Cardiac septum (tissue), 1 donor: ENCODE measurements around the gene TCF7. TPM values are rescaled to one million over a fixed set of nuclear protein-coding genes. Genes with fewer than 3 reads are reported as not detected.

Experiments used
- DNase-seq: peaks from one replicate; pipeline ENCODE4 v3.0.0-alpha.2; 2020; ENCODE audit warnings: low spot score
- intact Hi-C: fragments of 100-400 bp; cut with DNase I; formaldehyde crosslinking; loops from one replicate; pipeline ENCODE4 v1.14.0; 2022
- long read RNA-seq: library from polyadenylated mRNA; unstranded; transcript quantifications from one replicate; pipeline ENCODE4 v2.0.0, GENCODE V29; 2021
- total RNA-seq: library from RNA; stranded (reverse); fragmentation: NEBNext Ultra II Directional; extraction: Animal tissue kit (Norgen Biotek cat#: 25700); gene quantifications from one replicate; pipeline ENCODE4 v1.2.1, GENCODE V29; 2021
- donor health status: DM: no; HTN: no; CAD: no.

TCF7 gene
- 2.2 TPM for total RNA-seq
- long read RNA-seq, partial matches to known transcripts, result 0 of 15 reads
- long read RNA-seq, other reads (novel, unspliced or antisense), result 14 of 15 reads

DNA sequence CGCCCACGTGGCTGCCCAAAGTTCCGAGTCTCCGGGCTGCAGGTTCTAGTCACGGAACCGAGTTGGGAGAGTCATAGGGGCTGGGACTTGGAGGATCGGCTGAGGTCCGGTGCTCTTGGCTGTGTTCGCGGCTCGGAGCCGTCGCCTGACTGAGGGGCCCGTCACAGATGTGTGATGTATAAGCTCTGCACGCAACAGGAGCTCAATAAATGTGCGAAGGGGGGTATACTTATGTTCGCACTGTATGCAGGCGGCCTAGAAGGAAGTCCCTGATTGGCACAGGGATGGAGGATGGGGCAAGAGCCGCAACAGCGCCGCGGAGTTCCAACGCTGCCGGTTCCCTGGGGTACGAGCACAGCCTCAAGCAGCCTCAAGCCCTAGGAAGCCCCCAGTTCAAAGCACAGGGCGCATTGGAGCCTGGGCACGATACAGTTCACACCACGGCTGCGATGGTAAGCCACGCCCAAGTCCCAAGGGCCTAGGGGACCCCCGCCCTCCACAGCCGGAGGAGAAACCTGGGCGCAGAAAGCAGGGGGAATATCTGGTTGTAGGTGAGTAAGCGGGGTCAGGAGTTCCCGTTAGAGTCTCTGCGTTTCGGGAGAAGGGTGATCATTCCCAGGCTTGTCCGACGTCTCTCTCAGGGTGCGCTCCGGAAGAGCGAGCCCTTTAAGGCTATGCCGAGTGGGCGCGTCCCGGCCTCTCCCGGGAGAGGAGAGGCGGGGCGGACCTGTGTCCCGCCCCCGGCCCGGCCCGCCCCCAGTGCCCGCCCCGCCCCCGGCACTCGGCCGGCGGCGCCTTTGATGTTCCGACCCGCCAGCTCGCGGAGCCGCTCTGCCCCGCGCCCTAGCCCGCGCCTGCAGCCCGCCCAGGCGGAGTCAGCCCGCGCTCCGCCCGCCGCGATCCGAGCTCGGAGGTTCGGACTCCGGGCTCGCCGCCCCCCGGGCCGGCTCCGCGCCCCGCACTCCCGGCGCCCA is at the start of gene TCF7:
Gene TCF7, plus strand, starts transcription at position 780 of the 974 bp plus-strand sequence. CDS start 226 bp downstream, outside the sequence.
- DNase-seq, result peak; percentile 86
- intact Hi-C loops, result no loop called here

DNA sequence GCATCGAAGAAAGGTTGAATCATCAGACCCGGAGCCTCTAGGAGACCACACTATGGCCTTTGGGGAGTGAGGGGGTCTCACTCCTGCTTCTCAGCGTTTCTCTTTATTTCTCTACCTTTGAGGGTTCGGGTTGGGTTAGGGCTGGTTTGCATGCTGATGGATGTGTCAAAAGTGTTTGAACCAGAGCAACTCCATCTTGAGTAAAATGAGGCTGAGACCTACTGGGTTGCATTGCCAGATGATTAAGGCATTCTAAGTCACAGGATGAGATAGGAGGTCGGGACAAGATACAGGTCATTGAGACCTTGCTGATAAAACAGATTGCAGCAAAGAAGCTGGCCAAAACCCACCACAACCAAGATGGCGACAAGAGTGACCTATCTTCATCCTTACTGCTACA is 44.9 kb upstream of the TCF7 start:
- no peak for DNase-seq
- intact Hi-C loops, result no loop called here

DNA sequence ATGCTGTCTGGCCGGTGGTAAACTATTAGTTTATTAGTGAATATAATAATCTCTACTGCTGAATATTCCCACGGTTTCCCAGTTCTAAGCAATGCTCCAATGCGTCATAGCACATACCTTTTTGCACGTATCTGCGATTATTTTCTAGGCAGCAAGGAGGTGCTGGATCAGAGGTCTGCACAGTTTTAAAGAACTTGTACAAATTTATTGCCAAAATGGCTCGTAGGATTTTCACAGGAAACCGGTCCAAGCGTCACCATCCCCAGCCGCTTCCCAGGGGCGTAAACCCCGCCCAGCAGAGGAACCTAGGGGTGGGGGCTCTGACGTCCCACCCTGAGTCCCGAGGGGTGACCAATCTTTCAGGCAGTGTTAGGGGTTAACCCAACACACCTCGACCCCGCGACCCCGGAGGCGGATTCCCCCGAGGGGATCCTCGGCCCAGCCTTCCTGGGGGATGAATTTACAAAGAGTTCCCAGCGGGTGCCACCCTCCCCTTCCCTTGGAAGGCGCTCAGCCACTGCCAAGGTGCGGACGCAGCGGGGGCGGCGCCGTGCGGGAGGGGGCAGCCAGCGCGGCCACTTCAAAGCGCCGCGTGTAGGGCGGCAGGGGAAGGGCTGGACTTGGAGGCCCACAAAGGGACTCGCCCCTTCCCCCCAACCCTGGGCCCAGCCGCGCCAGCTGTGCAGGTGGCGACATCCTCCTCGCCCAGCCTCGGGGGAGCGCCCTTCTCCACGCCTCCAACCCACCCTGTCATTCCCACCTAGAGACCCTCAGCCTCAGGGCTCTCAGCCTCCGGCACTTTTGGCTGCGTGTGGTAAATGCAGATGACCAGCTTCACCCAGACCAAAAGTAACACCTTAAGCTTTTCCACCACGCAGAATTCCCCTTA is 43.5 kb upstream of the TCF7 start:
- intact Hi-C loops, result no loop called here
- DNase-seq, result no peak

DNA sequence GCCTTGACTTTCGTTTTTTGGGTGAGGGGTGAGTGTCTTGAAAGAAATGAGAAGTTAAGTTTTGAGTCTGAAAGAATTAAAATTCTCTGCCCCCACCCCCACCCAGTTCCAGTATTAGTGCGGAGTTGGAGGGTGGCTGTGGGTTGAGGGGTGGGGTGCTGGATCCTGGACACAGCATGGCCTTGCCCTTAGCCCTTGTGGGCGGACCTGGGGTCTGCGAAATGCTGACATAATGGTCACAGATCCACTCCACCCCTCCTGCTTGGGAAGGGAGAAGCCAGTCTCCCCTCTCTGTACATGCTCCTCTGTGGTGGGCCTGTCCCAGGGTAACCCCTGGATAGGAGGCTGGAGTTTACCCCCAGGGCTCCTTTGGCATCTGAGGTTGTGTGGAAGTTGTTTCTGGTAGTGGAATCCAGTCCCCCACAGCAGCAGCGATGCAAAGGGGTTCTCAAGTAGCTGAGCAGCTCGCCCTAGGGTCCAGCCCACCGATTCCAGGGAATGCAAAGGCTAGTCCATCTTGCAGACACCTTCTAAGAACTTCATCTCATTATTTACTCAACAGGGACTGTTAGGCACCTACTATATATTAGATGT is 42.8 kb upstream of the TCF7 start:
- DNase-seq, result no peak
- intact Hi-C loops, result no loop called here

DNA sequence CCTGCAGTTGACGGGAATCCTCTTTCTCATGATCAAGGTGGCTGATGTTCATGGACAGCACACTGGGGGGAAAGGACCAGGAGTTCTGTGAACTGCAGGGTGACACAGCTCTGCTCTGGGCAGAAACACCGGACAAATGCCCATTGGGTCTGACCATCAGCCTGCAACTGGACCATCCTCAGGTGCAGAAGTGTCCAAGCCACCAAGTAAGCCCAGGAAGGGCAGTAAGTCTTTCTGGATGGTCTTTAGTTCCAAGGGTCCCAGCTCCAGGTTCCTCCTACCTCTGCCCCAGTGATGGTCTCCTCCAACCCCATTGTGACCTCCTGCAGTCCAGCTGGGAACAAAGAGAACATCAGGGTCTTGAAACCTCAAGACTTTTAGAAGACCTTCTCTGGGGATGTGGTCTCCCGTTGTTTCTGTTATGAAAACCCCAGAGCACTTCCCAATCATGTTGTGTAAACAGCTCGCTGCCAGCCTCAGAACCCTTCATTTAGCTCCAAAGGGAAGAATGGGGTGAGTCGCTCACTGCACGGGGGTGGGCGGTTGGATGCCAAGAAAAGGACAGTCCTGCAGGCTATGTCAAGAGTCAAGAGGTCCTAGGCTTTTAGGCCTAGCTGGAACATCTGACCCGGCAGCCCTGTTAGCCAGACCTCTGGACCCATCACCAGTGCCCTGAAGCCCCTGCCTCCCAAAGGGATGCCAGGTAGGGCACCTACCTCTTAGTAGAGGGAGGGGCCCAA is 41.8 kb upstream of the TCF7 start:
- intact Hi-C loops, result no loop called here
- no peak for DNase-seq

DNA sequence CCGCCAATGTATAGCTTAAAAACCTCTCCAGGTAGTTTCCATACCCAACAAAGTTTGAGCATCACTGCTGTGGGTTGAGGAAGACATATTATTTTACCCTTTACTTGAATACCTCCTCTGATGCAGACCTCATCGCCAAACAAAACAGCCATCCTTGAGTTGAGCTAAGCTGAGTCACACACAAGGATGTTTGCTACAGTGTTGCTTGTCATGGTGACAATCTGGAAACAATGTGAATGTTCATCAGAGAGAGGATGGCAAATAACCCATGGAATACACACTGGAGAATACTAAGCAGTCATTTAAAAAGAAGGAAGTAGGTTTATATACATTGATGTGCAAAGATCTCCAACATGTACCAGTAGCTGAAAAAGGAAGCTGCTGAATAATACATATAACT is 41.1 kb upstream of the TCF7 start:
- intact Hi-C loops, result no loop called here
- DNase-seq, result no peak

DNA sequence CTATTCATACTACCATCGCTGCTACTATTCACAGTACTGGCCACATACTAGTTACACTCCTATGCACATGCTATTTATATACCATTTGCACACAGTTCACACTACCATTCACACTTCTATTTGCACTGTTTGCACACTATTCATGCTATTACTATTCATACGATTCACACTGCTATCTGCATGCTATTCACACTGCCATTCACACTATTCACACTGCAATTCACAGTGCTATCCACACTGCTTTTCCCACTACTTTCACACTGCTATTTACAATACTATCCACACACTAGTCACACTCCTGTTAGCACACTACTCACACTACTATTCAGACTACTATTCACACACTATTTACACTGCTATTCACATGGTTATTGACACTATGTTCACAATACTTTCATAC is 39.4 kb upstream of the TCF7 start:
- intact Hi-C loops, result no loop called here
- no peak for DNase-seq

DNA sequence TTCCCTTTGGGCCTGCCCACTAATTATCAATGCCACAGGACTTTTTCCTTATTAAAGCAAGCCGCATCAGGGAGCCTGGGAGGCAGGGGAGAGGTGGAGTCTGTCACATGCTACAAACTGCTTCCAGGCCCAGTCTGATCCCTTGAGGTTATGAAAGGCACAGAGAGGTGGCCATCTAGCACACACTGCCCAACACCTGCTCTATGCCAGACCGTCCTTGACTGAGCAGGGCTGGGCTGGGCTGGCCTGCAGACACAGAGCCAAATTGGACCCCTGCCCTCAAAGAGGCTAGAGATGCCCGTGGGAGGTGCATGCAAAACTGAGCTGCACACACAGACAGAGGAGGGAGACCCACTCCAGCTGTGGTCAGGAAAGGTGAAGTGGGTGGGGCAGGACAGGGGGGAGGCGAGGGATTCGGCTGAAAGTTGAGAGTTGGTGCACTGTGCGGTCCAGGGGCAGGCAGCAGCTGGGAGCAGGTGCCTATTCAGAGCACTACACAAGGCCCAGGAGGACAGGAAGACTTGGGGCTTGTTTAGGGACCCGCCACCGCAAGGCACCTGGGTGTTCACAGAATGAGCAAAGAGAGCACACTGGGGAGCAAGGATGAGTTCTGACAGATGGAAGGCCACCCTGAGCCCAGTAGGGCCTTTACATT is 36.4 kb upstream of the TCF7 start:
- intact Hi-C loops, result no loop called here
- DNase-seq, result no peak

DNA sequence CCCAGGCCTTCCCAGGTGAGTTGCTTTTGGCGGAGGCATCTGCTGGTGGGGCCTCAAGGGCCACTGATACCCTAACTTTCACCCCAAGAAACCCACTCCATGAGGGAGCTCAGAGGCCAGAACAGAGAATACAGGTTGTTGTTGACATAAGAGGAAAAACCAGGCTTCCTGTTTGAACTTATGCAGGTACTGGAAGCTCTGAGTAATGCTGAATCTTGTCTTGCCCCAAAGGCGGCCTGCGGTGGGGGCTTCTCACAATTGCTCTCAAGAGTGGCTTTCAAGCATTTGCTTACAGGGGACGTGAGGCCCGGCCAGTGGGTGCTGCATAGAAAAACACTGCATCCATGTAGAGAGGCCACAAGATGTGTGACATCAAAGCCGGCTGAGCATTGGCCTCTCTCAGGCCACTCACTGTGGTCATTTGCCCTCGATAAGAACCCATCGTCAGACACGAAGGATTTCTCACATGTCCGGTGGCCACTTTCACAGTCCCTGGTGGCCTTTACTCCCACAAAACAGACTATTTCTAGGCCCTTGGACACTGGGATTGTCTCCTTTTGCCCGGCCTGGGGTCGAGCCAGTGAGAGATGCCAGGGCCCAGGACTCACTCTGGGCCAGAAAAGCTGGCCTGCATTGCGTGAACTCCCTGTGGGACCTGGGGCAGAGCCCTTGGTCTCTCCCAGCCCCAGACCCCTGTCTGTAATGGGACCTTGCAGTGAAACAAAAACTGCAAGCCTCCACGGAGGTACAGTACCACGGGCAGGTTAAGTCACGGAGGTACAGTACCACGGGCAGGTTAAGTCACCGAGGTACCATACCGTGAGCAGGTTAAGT is 34.5 kb upstream of the TCF7 start:
- DNase-seq, result no peak
- intact Hi-C loops, result no loop called here

DNA sequence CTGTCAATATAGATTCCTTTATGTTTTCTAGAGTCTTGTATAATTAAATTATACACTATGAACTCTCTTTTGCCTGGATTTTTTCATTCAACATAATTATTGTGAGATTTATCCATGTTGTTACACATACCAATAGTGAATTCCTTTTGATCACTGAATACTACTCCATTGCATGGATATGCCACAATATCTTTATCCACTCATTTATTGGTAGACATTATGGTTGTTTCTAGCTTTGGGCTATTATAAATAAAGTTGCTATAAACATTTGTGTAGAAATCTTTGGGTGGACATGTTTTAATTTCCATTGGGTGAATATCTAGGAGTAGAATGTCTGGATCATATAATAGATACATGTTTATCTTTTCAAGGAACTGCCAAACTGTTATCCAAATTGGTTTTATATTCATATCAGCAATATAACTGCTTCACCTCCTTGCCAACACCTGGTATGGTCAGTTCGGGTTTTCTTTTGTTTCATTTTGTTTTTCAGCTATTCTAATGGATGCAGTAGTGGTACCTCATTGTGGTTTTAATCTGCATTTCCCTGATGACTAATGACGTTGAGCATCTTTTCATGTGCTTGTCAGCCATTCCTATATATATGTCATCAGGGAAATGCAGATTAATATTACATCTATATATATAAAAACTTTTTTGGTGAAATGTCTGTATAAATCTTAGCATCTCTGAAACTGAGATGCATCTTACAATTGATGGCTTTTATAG is 32.1 kb upstream of the TCF7 start:
- intact Hi-C loops, result no loop called here
- DNase-seq, result no peak

DNA sequence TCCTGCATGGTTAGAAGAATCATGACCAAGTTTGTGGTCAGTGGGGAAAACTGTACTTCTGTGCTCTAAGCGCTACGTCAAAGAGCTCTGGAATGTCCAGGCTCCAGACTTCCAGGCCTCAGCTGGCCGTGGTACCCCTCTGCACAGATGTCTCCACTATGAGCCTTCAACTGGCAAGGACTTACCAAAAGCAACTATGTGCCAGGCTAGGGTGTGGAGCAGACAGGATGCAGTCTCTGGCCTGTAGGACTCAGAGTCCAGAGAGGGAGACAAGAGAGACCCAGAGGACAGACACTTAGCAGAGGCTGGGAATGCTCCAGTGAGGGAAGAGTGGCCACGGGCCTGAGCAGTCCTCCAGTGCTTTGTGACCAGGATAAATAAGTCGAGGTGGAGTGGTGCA is 31.0 kb upstream of the TCF7 start:
- intact Hi-C loops, result no loop called here
- no peak for DNase-seq

DNA sequence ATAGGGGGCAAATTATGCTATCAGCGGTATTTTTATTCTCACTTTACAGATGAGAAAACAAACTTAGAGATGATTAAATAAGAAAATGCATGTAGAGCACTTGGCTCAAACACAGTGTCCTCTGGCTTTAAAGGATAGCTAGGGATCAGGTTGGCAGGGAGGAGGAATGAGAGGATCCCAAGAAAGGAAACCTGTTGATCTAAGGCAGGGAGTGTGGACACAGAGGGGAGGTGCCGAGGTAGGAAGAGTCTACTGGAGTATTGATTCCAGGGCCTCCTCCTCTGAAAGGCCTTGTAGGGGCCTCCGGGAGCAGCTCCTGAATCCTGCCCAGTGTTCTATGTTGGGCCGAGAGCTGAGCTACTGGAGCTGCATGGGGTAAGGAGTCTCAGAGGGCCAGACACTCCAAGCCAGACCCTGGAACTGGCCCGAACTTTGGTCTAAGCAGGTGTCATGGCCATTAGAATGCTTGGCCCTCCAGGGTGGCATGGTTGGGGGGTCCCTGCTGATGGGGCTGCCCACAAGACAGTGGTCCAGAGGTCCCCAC is 30.4 kb upstream of the TCF7 start:
- no peak for DNase-seq
- intact Hi-C loops, result no loop called here

DNA sequence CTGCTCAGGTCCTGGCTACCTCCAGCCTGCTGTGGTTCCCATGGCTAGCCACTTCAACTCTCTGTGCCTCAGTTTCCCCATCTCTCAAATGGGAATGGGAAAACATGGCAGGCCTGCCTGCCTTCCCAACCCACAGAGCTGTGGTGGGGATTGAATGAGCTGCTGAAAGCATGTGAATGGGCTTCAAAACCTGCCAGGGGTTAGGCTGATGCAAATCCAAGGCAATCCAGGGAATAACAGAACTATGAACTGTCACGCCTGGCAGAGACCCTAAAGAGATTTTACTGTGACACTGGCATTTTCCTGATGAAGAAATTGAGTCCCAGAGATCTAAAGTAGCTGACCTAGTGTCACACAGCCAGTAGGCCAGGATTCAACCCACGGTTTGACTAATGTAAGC is 29.9 kb upstream of the TCF7 start:
- DNase-seq, result no peak
- intact Hi-C loops, result no loop called here

DNA sequence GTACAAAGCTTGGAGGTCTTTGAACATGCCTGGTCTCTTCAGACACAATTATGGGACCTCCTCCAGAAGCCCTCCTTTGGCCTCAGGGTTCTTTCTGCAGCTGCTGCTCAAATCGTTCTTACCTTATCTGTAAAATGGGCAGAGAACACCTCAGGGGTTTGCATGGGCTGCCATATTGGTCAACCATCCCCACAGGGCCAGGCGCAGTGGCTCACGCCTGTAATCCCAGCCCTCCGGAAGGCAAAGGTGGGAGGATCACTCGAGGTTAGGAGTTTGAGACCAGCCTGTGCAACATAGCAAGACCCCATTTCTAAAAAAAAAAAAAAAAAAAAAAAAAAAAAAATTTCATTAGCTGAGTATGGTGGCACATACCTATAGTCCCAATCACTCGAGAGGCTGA is 29.1 kb upstream of the TCF7 start:
- DNase-seq, result no peak
- intact Hi-C loops, result no loop called here

DNA sequence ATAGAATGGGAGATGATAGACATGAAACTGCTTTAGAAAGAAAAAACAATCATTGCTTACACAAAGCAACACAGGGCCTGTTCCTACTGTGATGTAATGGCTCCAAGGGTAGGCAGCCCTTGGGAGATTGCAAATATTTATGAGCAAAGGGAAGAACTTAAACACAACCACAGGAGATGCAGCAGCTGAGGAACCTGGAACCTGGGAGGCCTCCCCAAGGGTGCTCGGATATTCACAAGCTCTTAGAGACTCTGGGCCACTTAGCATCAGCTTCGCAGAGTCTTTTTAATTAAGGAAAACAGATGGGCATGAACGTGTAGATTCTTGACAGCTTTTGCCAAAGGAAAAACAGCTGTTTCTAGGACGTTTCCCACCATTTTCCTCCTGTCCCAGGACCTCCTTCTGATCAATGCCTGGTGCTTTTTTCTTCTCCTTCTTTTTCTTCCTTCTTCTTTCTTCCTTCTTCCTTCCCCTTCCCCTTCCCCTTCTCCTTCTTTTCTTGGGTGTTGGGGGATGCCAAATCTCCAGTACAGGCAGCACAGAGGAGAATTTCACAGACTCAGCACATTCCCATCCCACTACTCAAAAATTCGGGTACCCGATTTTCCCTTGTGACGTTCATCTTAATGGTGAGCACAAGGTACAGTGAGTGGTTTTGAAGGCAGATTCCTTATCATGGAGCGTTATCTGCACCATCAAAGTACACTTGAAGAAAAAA is 28.1 kb upstream of the TCF7 start:
- intact Hi-C loops, result no loop called here
- no peak for DNase-seq

DNA sequence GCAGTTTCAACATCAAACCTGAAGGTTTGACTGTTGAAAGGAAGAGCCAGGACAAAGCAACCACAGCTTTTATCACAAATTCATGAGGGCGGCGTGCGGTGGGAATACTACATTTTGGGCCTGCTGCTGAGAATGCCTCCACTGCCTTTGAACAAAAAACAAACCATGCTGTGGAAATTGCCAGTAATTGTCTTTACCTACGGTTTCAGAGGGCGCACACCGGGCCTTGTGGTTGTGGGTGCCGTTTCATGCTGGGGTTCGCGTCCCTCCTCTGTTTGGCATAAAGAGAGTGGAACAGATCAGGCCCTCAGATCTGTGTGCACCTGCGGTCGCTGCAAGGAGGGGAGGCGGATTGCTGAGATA is 27.6 kb upstream of the TCF7 start:
- no peak for DNase-seq
- intact Hi-C loops, result no loop called here

DNA sequence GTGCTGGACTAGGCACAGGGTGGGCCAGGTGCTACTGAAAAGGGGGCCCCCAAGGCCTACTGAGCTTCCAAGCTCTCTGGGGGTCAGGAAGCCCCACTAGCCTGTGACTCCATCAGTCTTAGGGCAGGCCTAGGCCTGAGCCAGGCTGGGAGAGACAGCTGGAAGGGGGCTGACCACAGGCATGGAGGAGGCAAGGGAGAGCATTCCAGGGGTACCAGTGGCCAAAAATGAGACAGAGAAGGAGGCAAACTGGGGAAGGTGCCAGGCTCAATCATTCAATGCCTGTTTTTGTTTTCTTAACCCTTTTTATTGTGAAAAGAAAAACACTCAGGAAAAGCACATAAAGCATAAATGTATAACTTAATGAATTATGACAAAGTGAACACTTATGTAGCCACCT is 26.2 kb upstream of the TCF7 start:
- no peak for DNase-seq
- intact Hi-C loops, result no loop called here
